Ovary (tissue), 3 donors: ENCODE data around the gene CDH23.

Source experiments
- EP300 ChIP-seq: sonication (generic); formaldehyde crosslinking; IDR thresholded peaks from one replicate; pipeline ENCODE4 v1.6.1; 2017; ENCODE audit warnings: antibody characterized with exemption
- POLR2A ChIP-seq: fragments of 450-650 bp; IDR thresholded peaks from one replicate; pipeline ENCODE4 v1.6.1; 2017; ENCODE audit warnings: antibody characterized with exemption, mild to moderate bottlenecking, moderate library complexity
- TF ChIP-seq, protein P1 (sequence below), 3 donors: fragments of 450-650 bp in 2 of 3; fragments of 200-600 bp in 1 of 3; IDR thresholded peaks; one replicate each; pipeline versions ENCODE4 v1.5.1 to v1.8.0; 2016 to 2022; ENCODE audit warnings: antibody characterized with exemption in 3 of 3, mild to moderate bottlenecking in 1 of 3
- donor health status: DM: no; HTN: no; CAD: no.

DNA sequence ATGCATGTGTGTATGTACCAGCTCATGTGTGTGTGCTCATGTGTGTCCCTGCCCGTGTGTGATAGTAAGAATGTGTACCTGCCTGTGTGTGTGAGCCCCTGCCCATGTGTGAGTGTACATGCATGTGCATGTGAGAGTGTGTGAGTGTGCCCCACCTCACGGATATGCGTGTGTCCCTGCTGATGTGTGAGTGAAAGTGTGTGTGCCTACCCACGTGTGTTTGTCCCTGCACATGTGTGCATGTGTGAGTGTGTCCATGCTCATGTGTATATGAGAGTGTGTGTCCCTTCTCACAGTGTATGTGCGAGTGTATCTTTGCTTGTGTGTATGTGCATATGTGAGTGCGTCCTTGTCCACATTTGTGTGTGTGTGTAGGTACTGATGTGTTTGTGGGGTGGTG lies 69.6 kb downstream of the CDH23 start:
- TF ChIP-seq, protein P1, sequence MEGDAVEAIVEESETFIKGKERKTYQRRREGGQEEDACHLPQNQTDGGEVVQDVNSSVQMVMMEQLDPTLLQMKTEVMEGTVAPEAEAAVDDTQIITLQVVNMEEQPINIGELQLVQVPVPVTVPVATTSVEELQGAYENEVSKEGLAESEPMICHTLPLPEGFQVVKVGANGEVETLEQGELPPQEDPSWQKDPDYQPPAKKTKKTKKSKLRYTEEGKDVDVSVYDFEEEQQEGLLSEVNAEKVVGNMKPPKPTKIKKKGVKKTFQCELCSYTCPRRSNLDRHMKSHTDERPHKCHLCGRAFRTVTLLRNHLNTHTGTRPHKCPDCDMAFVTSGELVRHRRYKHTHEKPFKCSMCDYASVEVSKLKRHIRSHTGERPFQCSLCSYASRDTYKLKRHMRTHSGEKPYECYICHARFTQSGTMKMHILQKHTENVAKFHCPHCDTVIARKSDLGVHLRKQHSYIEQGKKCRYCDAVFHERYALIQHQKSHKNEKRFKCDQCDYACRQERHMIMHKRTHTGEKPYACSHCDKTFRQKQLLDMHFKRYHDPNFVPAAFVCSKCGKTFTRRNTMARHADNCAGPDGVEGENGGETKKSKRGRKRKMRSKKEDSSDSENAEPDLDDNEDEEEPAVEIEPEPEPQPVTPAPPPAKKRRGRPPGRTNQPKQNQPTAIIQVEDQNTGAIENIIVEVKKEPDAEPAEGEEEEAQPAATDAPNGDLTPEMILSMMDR (IDR thresholded peaks at IDR 0.05): no peak
- no peak for TF ChIP-seq EP300
- no peak for TF ChIP-seq POLR2A
